ENCODE data around the gene IGFBPL1. TPM values are rescaled to one million over a fixed set of nuclear protein-coding genes. Genes with fewer than 3 reads are reported as not detected.

Gene IGFBPL1
- total and polyA plus RNA-seq, 10 of the 15 experiments (the other 5 are each of a cell fraction or from before 2014, with no cell fraction given), result 0.25 TPM; not detected in 9

DNA sequence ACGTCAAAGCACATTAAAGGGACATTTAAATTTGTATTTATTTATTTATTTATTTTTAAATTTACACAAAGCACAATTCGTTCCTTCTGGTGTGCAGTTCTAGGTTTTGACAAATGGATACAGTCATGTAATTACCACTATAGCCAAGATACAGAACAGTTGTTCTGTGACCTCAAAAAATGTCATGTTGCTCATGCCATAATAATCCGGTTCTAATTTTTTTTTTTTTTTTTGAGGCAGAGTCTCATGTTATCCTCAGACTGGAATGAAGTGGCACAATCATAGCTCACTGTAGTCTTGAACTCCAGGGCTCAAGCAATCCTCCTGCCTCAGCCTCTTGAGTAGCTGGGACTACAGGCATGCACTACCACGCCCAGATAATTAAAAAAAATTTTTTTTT lies 7.8 kb downstream of the IGFBPL1 start:
- no peak overlapping the region for H3K4me2 ChIP-seq (ENCODE audit: control insufficient read depth, insufficient read depth)
- no peak for FAIRE-seq

DNA sequence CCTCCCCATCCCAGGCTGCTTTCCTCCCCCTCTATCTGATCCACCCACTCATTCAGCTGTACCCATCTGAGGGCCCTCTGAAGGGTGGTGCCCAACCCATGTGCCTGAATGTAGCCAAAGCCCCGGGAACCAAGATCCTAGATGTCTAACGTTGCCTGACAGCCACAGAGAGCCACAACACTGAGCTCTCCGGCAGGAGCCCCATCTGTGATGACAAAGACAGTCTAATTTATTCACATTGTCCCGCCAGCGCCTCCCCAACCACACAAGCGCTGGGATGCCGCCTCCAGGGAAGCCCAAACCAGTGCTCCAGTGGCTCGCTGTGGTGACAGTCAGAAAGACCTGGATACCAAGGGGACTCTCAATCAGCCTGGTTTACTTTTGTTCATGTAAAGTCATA lies 8.4 kb downstream of the IGFBPL1 start:
- ChIA-PET CTCF (interaction anchor here (1.9 to 5.6 kb wide), 2 partner anchors 19 to 53 kb away, joined by 11 to 66 read pairs; no protein-coding TSS in a partner anchor), RAD21 (ENCODE audit: unreplicated experiment) (no interaction called here), SMC1A (ENCODE audit: uncharacterized antibody, unreplicated experiment) (no interaction called here), POLR2A (no interaction called here)
- no peak for DNase-seq (ENCODE audit: low read depth, low spot score)
- H3K9me3 ChIP-seq (replicated peaks; ENCODE audit: control insufficient read depth, insufficient read depth, low read length), result no peaks in the 10 kb centered on the region
- no peak overlapping the region for H3K9ac ChIP-seq (ENCODE audit: control insufficient read depth, insufficient read depth, low read length)
- peaks cover 0 to 4% of the 10 kb centered on the region in 2 experiments; a peak in 2 of 4 replicates for H3K27me3 ChIP-seq (replicated peaks in 1 of 2; ENCODE audit: control insufficient read depth in 2 of 2, insufficient read depth in 2 of 2, low read length in 1 of 2)
- H3K27ac ChIP-seq (ENCODE audit: control insufficient read depth, insufficient read depth), result no peak overlapping the region
- no peaks in the 10 kb centered on the region for H3K36me3 ChIP-seq (ENCODE audit: control insufficient read depth in 2 of 2, insufficient read depth in 2 of 2, low read length in 1 of 2)
- FAIRE-seq, result no peak
- H3K4me1 ChIP-seq (ENCODE audit: control insufficient read depth, insufficient read depth, low read length), result no peaks in the 10 kb centered on the region
- no peak overlapping the region for H3K4me2 ChIP-seq (ENCODE audit: control insufficient read depth, insufficient read depth)
- intact Hi-C loops (cut with micrococcal nuclease; ENCODE audit: unreplicated experiment), result no loop called here
- ATAC-seq, result no peak
- H3K4me3 ChIP-seq, result no peak overlapping the region
- in situ Hi-C loops (cut with MboI), result no loop called here
- H4K20me1 ChIP-seq (ENCODE audit: control insufficient read depth, insufficient read depth), result no peaks in the 10 kb centered on the region
- 35% methylated on average over 8 of the region's 8 CpGs for WGBS (ENCODE audit: insufficient coverage, insufficient replicate concordance, low lambda C conversion rate, missing lambda C conversion rate)
- H2AFZ ChIP-seq (ENCODE audit: control insufficient read depth, low read depth, low read length), result no peak overlapping the region
- H3K79me2 ChIP-seq (ENCODE audit: control insufficient read depth, insufficient read depth, low read length), result no peaks in the 10 kb centered on the region
- BruUV-seq (replicated peaks), result no TSS peak
- TF ChIP-seq GATAD2B (conservative IDR thresholded peaks at IDR 0.05; ENCODE audit: low read depth) (no peak), NR2C2 (IDR thresholded peaks at IDR 0.05; ENCODE audit: borderline replicate concordance, control insufficient read depth, insufficient read length, low read depth) (no peak), TARDBP (IDR thresholded peaks at IDR 0.05; ENCODE audit: borderline replicate concordance) (no peak), FOS (IDR thresholded peaks at IDR 0.05; ENCODE audit: borderline replicate concordance, extremely low read depth, insufficient read length) (no peak), MYC (IDR thresholded peaks at IDR 0.05; ENCODE audit: insufficient read depth, insufficient read length, insufficient replicate concordance, low read length, severe bottlenecking) (no peak), NRF1 (conservative IDR thresholded peaks at IDR 0.05; ENCODE audit: low read depth, low read length) (no peak), GABPA (IDR thresholded peaks at IDR 0.05; ENCODE audit: low read depth) (no peak), ETV6 (conservative IDR thresholded peaks at IDR 0.05 in 1 of 2, IDR thresholded peaks at IDR 0.05 in 1 of 2; ENCODE audit: borderline replicate concordance in 1 of 2, low read depth in 1 of 2) (no peak)
- TF ChIP-seq, protein P1, sequence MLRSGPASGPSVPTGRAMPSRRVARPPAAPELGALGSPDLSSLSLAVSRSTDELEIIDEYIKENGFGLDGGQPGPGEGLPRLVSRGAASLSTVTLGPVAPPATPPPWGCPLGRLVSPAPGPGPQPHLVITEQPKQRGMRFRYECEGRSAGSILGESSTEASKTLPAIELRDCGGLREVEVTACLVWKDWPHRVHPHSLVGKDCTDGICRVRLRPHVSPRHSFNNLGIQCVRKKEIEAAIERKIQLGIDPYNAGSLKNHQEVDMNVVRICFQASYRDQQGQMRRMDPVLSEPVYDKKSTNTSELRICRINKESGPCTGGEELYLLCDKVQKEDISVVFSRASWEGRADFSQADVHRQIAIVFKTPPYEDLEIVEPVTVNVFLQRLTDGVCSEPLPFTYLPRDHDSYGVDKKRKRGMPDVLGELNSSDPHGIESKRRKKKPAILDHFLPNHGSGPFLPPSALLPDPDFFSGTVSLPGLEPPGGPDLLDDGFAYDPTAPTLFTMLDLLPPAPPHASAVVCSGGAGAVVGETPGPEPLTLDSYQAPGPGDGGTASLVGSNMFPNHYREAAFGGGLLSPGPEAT (IDR thresholded peaks at IDR 0.05; ENCODE audit: low read depth), result no peak

More for the DNA sequence above, 7.8 kb downstream of the IGFBPL1 start:
- H4K20me1 ChIP-seq (ENCODE audit: control insufficient read depth, insufficient read depth), result no peaks in the 10 kb centered on the region
- H3K27ac ChIP-seq (ENCODE audit: control insufficient read depth, insufficient read depth), result no peak overlapping the region
- RAD21 ChIA-PET (ENCODE audit: unreplicated experiment), result interaction anchor here (1.3 kb wide), 1 partner anchor 15 kb away, joined by 3 read pairs; no protein-coding TSS in a partner anchor
- H3K4me3 ChIP-seq, result no peak overlapping the region
- H3K36me3 ChIP-seq (ENCODE audit: control insufficient read depth in 2 of 2, insufficient read depth in 2 of 2, low read length in 1 of 2), result no peaks in the 10 kb centered on the region
- TF ChIP-seq EED (IDR thresholded peaks at IDR 0.05; ENCODE audit: low read depth), result no peak
- no peak for TF ChIP-seq POU2F2 (IDR thresholded peaks at IDR 0.05; ENCODE audit: borderline replicate concordance, low read depth, low read length)
- no peak for TF ChIP-seq LARP7 (IDR thresholded peaks at IDR 0.05)
- no peak for TF ChIP-seq PML (IDR thresholded peaks at IDR 0.05; ENCODE audit: low read length)
- TF ChIP-seq, protein P2, sequence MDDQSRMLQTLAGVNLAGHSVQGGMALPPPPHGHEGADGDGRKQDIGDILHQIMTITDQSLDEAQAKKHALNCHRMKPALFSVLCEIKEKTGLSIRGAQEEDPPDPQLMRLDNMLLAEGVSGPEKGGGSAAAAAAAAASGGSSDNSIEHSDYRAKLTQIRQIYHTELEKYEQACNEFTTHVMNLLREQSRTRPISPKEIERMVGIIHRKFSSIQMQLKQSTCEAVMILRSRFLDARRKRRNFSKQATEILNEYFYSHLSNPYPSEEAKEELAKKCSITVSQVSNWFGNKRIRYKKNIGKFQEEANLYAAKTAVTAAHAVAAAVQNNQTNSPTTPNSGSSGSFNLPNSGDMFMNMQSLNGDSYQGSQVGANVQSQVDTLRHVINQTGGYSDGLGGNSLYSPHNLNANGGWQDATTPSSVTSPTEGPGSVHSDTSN (IDR thresholded peaks at IDR 0.05; ENCODE audit: insufficient replicate concordance, low read depth, low read length), result no peak
- TF ChIP-seq SRF (IDR thresholded peaks at IDR 0.05; ENCODE audit: low read depth in 2 of 2, low read length in 2 of 2), result no peak
- no peak for TF ChIP-seq NFIC (IDR thresholded peaks at IDR 0.05; ENCODE audit: low read depth, low read length)
- no peak for TF ChIP-seq MXI1 (IDR thresholded peaks at IDR 0.05; ENCODE audit: low read depth, low read length)
- no peak for TF ChIP-seq PAX5 (IDR thresholded peaks at IDR 0.05; ENCODE audit: borderline replicate concordance, low read depth, low read length)
- no peak for TF ChIP-seq NRF1 (conservative IDR thresholded peaks at IDR 0.05; ENCODE audit: low read depth, low read length)
- TF ChIP-seq SREBF2 (IDR thresholded peaks at IDR 0.05; ENCODE audit: low read length), result no peak
- H3K9me3 ChIP-seq (replicated peaks; ENCODE audit: control insufficient read depth, insufficient read depth, low read length), result no peaks in the 10 kb centered on the region
- in situ Hi-C loops (cut with MboI), result no loop called here
- intact Hi-C loops (cut with micrococcal nuclease; ENCODE audit: unreplicated experiment), result no loop called here
- H2AFZ ChIP-seq (ENCODE audit: control insufficient read depth, low read depth, low read length), result no peak overlapping the region
- peaks cover 0 to 4% of the 10 kb centered on the region in 2 experiments; a peak in 2 of 4 replicates for H3K27me3 ChIP-seq (replicated peaks in 1 of 2; ENCODE audit: control insufficient read depth in 2 of 2, insufficient read depth in 2 of 2, low read length in 1 of 2)
- no TSS peak for BruUV-seq (replicated peaks)
- no peak for ATAC-seq
- no peak for DNase-seq (ENCODE audit: low read depth, low spot score)
- POLR2A ChIA-PET, result no interaction called here
- no peaks in the 10 kb centered on the region for H3K4me1 ChIP-seq (ENCODE audit: control insufficient read depth, insufficient read depth, low read length)
- H3K9ac ChIP-seq (ENCODE audit: control insufficient read depth, insufficient read depth, low read length), result no peak overlapping the region
- H3K79me2 ChIP-seq (ENCODE audit: control insufficient read depth, insufficient read depth, low read length), result no peaks in the 10 kb centered on the region
- SMC1A ChIA-PET (ENCODE audit: uncharacterized antibody, unreplicated experiment), result interaction anchor here (1.1 to 1.7 kb wide), 3 partner anchors 15 to 151 kb away, joined by 3 to 4 read pairs (median 3); no protein-coding TSS in a partner anchor
- WGBS (ENCODE audit: insufficient coverage, insufficient replicate concordance, low lambda C conversion rate, missing lambda C conversion rate), result 1% methylated on average over 4 of the region's 4 CpGs
- CTCF ChIA-PET, result interaction anchor here (0.7 to 5.6 kb wide), 16 partner anchors 9 to 325 kb away, joined by 3 to 66 read pairs (median 4); partner anchors contain the start of gene ALDH1B1
